ENCODE measurements around the gene ACOX1. TPM values are rescaled to one million over a fixed set of nuclear protein-coding genes. Genes with fewer than 3 reads are reported as not detected.
A peak's percentile ranks its signal among the peaks of the same experiment; 100 is the strongest.

Gene ACOX1
- total and polyA plus RNA-seq, 2 of the 13 experiments (the other 11 are each of a cell fraction or from before 2014, with no cell fraction given) = 86.4 to 120 TPM

DNA sequence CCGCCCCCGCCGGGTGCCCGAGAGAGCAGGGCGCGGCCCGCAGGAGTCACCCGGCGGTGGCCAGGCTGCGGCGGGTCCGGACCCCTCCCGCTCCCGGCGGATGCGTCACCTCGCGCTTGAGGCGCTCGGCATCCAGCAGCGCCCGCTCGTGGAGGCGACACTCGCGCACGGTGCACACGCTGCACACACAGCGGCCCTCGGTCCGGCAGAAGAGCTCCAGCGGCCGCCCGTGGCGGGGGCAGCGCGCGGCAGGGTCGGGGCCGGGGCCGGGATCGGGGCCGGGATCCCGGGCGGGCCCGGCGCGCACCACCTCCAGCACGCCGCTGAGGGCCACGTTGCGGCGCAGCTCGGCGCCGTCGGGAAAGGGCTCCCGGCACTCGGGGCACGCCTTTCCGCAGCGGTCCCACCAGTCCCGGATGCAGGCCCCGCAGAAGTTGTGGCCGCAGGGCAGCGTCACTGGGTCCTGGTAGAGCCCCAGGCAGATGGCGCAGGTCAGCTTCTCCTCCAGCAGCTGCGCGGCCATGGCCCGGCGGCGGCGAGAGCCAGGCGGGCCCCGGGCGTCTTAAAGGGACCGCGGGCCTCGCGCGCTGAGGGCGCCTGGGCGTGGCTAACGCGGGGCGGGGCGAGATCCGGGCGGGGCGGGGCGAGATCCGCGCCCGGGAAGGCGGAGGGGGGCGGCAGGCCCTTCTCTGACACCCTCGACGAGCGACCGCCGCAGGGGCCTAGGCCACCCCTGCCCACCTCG is 82.4 kb downstream of the ACOX1 start, which contains the start of gene TRIM65 (continued):
- TF ChIP-seq, protein P1, sequence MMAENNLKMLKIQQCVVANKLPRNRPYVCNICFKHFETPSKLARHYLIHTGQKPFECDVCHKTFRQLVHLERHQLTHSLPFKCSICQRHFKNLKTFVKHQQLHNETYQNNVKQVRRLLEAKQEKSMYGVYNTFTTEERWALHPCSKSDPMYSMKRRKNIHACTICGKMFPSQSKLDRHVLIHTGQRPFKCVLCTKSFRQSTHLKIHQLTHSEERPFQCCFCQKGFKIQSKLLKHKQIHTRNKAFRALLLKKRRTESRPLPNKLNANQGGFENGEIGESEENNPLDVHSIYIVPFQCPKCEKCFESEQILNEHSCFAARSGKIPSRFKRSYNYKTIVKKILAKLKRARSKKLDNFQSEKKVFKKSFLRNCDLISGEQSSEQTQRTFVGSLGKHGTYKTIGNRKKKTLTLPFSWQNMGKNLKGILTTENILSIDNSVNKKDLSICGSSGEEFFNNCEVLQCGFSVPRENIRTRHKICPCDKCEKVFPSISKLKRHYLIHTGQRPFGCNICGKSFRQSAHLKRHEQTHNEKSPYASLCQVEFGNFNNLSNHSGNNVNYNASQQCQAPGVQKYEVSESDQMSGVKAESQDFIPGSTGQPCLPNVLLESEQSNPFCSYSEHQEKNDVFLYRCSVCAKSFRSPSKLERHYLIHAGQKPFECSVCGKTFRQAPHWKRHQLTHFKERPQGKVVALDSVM (CRISPR knock-in tag; IDR thresholded peaks at IDR 0.05) = no peak
- TF ChIP-seq STAG1 (CRISPR knock-in tag; IDR thresholded peaks at IDR 0.05) (peak; percentile 56), MBD4 (IDR thresholded peaks at IDR 0.05; ENCODE audit: borderline replicate concordance, low read length) (no peak), PAX8 (CRISPR knock-in tag; IDR thresholded peaks at IDR 0.05; ENCODE audit: borderline replicate concordance) (no peak), REPIN1 (CRISPR knock-in tag; IDR thresholded peaks at IDR 0.05; ENCODE audit: borderline replicate concordance, low read depth) (0 out of 2 replicates have a peak, but pooled peaks have one; percentile 58), ZNF101 (CRISPR knock-in tag; IDR thresholded peaks at IDR 0.05; ENCODE audit: borderline replicate concordance, low read depth) (0 out of 2 replicates have a peak, but pooled peaks have one; percentile 55), ZBTB3 (CRISPR knock-in tag; IDR thresholded peaks at IDR 0.05; ENCODE audit: borderline replicate concordance, low read depth) (no peak), ZBTB42 (CRISPR knock-in tag; IDR thresholded peaks at IDR 0.05) (no peak), FOXM1 (CRISPR knock-in tag; IDR thresholded peaks at IDR 0.05) (no peak), ZNF547 (CRISPR knock-in tag; IDR thresholded peaks at IDR 0.05) (peak; percentile 94), SSRP1 (CRISPR knock-in tag; IDR thresholded peaks at IDR 0.05) (peak; percentile 33; the same call in 1 of the 2 replicates), RARA (CRISPR knock-in tag; IDR thresholded peaks at IDR 0.05) (no peak; the same call in 1 of the 2 replicates), AGO2 (optimal IDR thresholded peaks at IDR 0.05; ENCODE audit: low read depth, low read length) (peak; percentile 96), RFXANK (CRISPR knock-in tag; IDR thresholded peaks at IDR 0.05) (no peak), ARHGAP35 (CRISPR knock-in tag; IDR thresholded peaks at IDR 0.05; ENCODE audit: borderline replicate concordance) (peak; percentile 18; the same call in 1 of the 2 replicates), HNRNPH1 (optimal IDR thresholded peaks at IDR 0.05; ENCODE audit: low read depth, low read length) (no peak), EHMT2 (IDR thresholded peaks at IDR 0.05; ENCODE audit: borderline replicate concordance, low read depth, low read length) (no peak), ZNF331 (CRISPR knock-in tag; IDR thresholded peaks at IDR 0.05) (peak; percentile 77; the same call in 1 of the 2 replicates), BCL6 (CRISPR knock-in tag; IDR thresholded peaks at IDR 0.05) (0 out of 2 replicates have a peak, but pooled peaks have one; percentile 27)
- TF ChIP-seq, protein P2, sequence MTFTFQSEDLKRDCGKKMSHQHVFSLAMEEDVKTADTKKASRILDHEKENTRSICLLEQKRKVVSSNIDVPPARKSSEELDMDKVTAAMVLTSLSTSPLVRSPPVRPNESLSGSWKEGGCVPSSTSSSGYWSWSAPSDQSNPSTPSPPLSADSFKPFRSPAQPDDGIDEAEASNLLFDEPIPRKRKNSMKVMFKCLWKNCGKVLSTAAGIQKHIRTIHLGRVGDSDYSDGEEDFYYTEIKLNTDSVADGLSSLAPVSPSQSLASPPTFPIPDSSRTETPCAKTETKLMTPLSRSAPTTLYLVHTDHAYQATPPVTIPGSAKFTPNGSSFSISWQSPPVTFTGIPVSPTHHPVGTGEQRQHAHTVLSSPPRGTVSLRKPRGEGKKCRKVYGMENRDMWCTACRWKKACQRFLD (CRISPR knock-in tag; IDR thresholded peaks at IDR 0.05; ENCODE audit: borderline replicate concordance) = 0 out of 2 replicates have a peak, but pooled peaks have one; percentile 50
- TF ChIP-seq, protein P3, sequence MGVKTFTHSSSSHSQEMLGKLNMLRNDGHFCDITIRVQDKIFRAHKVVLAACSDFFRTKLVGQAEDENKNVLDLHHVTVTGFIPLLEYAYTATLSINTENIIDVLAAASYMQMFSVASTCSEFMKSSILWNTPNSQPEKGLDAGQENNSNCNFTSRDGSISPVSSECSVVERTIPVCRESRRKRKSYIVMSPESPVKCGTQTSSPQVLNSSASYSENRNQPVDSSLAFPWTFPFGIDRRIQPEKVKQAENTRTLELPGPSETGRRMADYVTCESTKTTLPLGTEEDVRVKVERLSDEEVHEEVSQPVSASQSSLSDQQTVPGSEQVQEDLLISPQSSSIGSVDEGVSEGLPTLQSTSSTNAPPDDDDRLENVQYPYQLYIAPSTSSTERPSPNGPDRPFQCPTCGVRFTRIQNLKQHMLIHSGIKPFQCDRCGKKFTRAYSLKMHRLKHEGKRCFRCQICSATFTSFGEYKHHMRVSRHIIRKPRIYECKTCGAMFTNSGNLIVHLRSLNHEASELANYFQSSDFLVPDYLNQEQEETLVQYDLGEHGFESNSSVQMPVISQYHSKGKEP (CRISPR knock-in tag; IDR thresholded peaks at IDR 0.05) = no peak
- TF ChIP-seq, protein P4, sequence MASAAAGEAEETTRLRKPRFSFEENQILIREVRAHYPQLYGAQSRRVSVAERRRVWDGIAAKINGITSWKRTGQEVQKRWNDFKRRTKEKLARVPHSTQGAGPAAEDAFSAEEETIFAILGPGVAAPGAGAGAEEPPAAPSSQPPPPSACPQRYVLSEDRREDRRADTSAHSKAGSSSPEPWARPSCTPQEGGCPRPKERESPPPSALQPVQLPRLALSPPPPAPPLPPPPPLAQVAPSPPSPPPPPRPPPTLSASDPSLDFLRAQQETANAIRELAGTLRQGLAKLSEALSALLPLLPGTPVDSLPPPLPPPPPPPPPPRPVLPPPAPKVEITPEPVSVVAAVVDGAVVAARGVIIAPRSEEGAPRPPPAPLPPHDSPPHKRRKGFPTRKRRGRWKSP (CRISPR knock-in tag; IDR thresholded peaks at IDR 0.05) = peak; percentile 87
